Measurements from ENCODE around the gene C1orf105. TPM values are rescaled to one million over a fixed set of nuclear protein-coding genes. Genes with fewer than 3 reads are reported as not detected.
A peak's percentile ranks its signal among the peaks of the same experiment; 100 is the strongest.

The C1orf105 gene
- total RNA-seq, 1 experiment from 2014 or later: not detected

- Mint-ChIP-seq H3K27me3 (ENCODE audit: low read depth) (peaks cover 10% of the 10 kb centered on the region), H3K4me3 (no peak overlapping the region), H3K4me1 (peaks cover 3% of the 10 kb centered on the region), H3K9me3 (no peaks in the 10 kb centered on the region), H3K36me3 (no peaks in the 10 kb centered on the region), H3K27ac (no peak overlapping the region)
- no peak for TF ChIP-seq RELA (CRISPR knock-in tag; IDR thresholded peaks at IDR 0.05; ENCODE audit: borderline replicate concordance)
- no peak for TF ChIP-seq ZBTB43 (CRISPR knock-in tag; IDR thresholded peaks at IDR 0.05)
- TF ChIP-seq SP1 (CRISPR knock-in tag; conservative IDR thresholded peaks at IDR 0.05): no peak
- ATAC-seq: no peak
- ChIA-PET CTCF (no interaction called here), POLR2A (interaction anchor here (1.3 kb wide), 1 partner anchor 36 kb away, joined by 4 read pairs; no protein-coding TSS in a partner anchor)
- DNase-seq (ENCODE audit: low spot score): no peak
Measured at GRCh38 chr1:172496678-172497077, 76.2 kb downstream of the C1orf105 start.

- Mint-ChIP-seq H3K36me3 (no peaks in the 10 kb centered on the region), H3K9me3 (no peaks in the 10 kb centered on the region), H3K4me1 (peaks cover 3% of the 10 kb centered on the region), H3K4me3 (no peak overlapping the region), H3K27ac (no peak overlapping the region; the same call in 1 of the 2 replicates), H3K27me3 (ENCODE audit: low read depth) (peaks cover 10% of the 10 kb centered on the region)
- DNase-seq (ENCODE audit: low spot score): peak; percentile 37
- ChIA-PET POLR2A (interaction anchor here (1.3 kb wide), 1 partner anchor 35 kb away, joined by 4 read pairs; no protein-coding TSS in a partner anchor), CTCF (no interaction called here)
- ATAC-seq: peak; percentile 90
- no peak for TF ChIP-seq GTF2I (CRISPR knock-in tag; conservative IDR thresholded peaks at IDR 0.05)
- TF ChIP-seq SOX15 (CRISPR knock-in tag; IDR thresholded peaks at IDR 0.05): no peak
- no peak for TF ChIP-seq GRHL2 (CRISPR knock-in tag; IDR thresholded peaks at IDR 0.05; ENCODE audit: insufficient replicate concordance, severe bottlenecking)
- no peak for TF ChIP-seq MAX (CRISPR knock-in tag; IDR thresholded peaks at IDR 0.05)
Measured at GRCh38 chr1:172497230-172497629, 76.7 kb downstream of the C1orf105 start.

GRCh38 chr1:172498857-172499256 lies 78.4 kb downstream of the C1orf105 start:
- no peak overlapping the region for H3K4me3 Mint-ChIP-seq
- ChIA-PET POLR2A (no interaction called here), CTCF (interaction anchor here (0.7 kb wide), 1 partner anchor 12 kb away, joined by 4 read pairs; no protein-coding TSS in a partner anchor)
- DNase-seq (ENCODE audit: low spot score) (no peak), ATAC-seq (no peak)
- TF ChIP-seq ZNF512 (CRISPR knock-in tag; IDR thresholded peaks at IDR 0.05; ENCODE audit: borderline replicate concordance): no peak
- TF ChIP-seq ZBTB43 (CRISPR knock-in tag; IDR thresholded peaks at IDR 0.05): no peak
- TF ChIP-seq ATF1 (CRISPR knock-in tag; IDR thresholded peaks at IDR 0.05): no peak
- no peak for TF ChIP-seq ZNF138 (CRISPR knock-in tag; conservative IDR thresholded peaks at IDR 0.05)
- no peak for TF ChIP-seq FOXK1 (CRISPR knock-in tag; IDR thresholded peaks at IDR 0.05)
- no peak for TF ChIP-seq CREM (CRISPR knock-in tag; IDR thresholded peaks at IDR 0.05)
- TF ChIP-seq ZNF425 (CRISPR knock-in tag; conservative IDR thresholded peaks at IDR 0.05): no peak
- no peak for TF ChIP-seq MXD4 (CRISPR knock-in tag; IDR thresholded peaks at IDR 0.05; ENCODE audit: borderline replicate concordance)
- TF ChIP-seq USF2 (CRISPR knock-in tag; IDR thresholded peaks at IDR 0.05): no peak
- no peak for TF ChIP-seq ZNF671 (CRISPR knock-in tag; IDR thresholded peaks at IDR 0.05)
- TF ChIP-seq ZNF121 (CRISPR knock-in tag; IDR thresholded peaks at IDR 0.05): no peak
- TF ChIP-seq USF1 (CRISPR knock-in tag; IDR thresholded peaks at IDR 0.05): no peak
- TF ChIP-seq SMAD4 (CRISPR knock-in tag; IDR thresholded peaks at IDR 0.05): no peak
- H3K27me3 Mint-ChIP-seq (ENCODE audit: low read depth): peaks cover 10% of the 10 kb centered on the region
- H3K27ac Mint-ChIP-seq: no peak overlapping the region
- H3K36me3 Mint-ChIP-seq: no peaks in the 10 kb centered on the region
- H3K4me1 Mint-ChIP-seq: peaks cover 3% of the 10 kb centered on the region
- H3K9me3 Mint-ChIP-seq: no peaks in the 10 kb centered on the region
